ENCODE data around the gene PTS.

PTS gene

GRCh38 chr11:112231952-112232351, 5.7 kb downstream of the PTS start:
- DNase-seq (ENCODE audit: low spot score) = no peak
- TF ChIP-seq CTCF (IDR thresholded peaks at IDR 0.05; ENCODE audit: borderline replicate concordance, control extremely low read depth, extremely low read depth, insufficient read depth, missing control alignments) = no peak
- in situ Hi-C loops (cut with MboI; ENCODE audit: low sequenced_read_pairs, unreplicated experiment) = no loop called here

GRCh38 chr11:112235750-112236390, 9.6 kb downstream of the PTS start:
- no peak for DNase-seq (ENCODE audit: low spot score)
- in situ Hi-C loops (cut with MboI; ENCODE audit: low sequenced_read_pairs, unreplicated experiment) = no loop called here
- TF ChIP-seq CTCF (IDR thresholded peaks at IDR 0.05; ENCODE audit: borderline replicate concordance, control extremely low read depth, extremely low read depth, insufficient read depth, missing control alignments) = no peak

GRCh38 chr11:112237451-112237850, 11.2 kb downstream of the PTS start:
- no peak for TF ChIP-seq CTCF (IDR thresholded peaks at IDR 0.05; ENCODE audit: borderline replicate concordance, control extremely low read depth, extremely low read depth, insufficient read depth, missing control alignments)
- in situ Hi-C loops (cut with MboI; ENCODE audit: low sequenced_read_pairs, unreplicated experiment) = no loop called here
- no peak for DNase-seq (ENCODE audit: low spot score)

- DNase-seq (ENCODE audit: low spot score) = no peak
- in situ Hi-C loops (cut with MboI; ENCODE audit: low sequenced_read_pairs, unreplicated experiment) = no loop called here
- TF ChIP-seq CTCF (IDR thresholded peaks at IDR 0.05; ENCODE audit: borderline replicate concordance, control extremely low read depth, extremely low read depth, insufficient read depth, missing control alignments) = no peak
Observed at GRCh38 chr11:112238041-112238440, 11.8 kb downstream of the PTS start.

- no peak for DNase-seq (ENCODE audit: low spot score)
- TF ChIP-seq CTCF (IDR thresholded peaks at IDR 0.05; ENCODE audit: borderline replicate concordance, control extremely low read depth, extremely low read depth, insufficient read depth, missing control alignments) = no peak
- in situ Hi-C loops (cut with MboI; ENCODE audit: low sequenced_read_pairs, unreplicated experiment) = no loop called here
Observed at GRCh38 chr11:112241486-112241885, 15.3 kb downstream of the PTS start.

GRCh38 chr11:112247201-112247600, 21.0 kb downstream of the PTS start:
- no peak for DNase-seq (ENCODE audit: low spot score)
- in situ Hi-C loops (cut with MboI; ENCODE audit: low sequenced_read_pairs, unreplicated experiment) = no loop called here
- no peak for TF ChIP-seq CTCF (IDR thresholded peaks at IDR 0.05; ENCODE audit: borderline replicate concordance, control extremely low read depth, extremely low read depth, insufficient read depth, missing control alignments)
